Right lobe of liver (tissue), 4 donors: Measurements from ENCODE around the gene COL6A1.

Experiments used
- CTCF ChIP-seq, 4 donors: fragments of 200-600 bp in 3 of 4; fragments of 450-650 bp in 1 of 4; IDR thresholded peaks; one replicate each; pipeline versions ENCODE4 v1.5.1 to v1.8.0; 2016 to 2022; ENCODE audit warnings: antibody characterized with exemption in 4 of 4, mild to moderate bottlenecking in 2 of 4
- POLR2A ChIP-seq: fragments of 450-650 bp; IDR thresholded peaks from one replicate; pipeline ENCODE4 v1.6.1; 2017; ENCODE audit warnings: antibody characterized with exemption, mild to moderate bottlenecking
- donor health status: DM: no; HTN: no; CAD: no.
- donor health status: DM: no; HTN: no; CAD: no.
- donor health status: DM: no; HTN: yes; CAD: no.

- TF ChIP-seq CTCF (IDR thresholded peaks at IDR 0.05) (no peak), POLR2A (no peak)
Observed at GRCh38 chr21:45932922-45933502, 48.6 kb upstream of the COL6A1 start.
